Adrenal gland (tissue), 5 donors: ENCODE results near the gene MAPK7.

Source experiments
- POLR2A ChIP-seq, 2 donors: fragments of 450-650 bp; IDR thresholded peaks; one replicate each; pipeline ENCODE4 v1.6.1; 2017; ENCODE audit warnings: antibody characterized with exemption in 2 of 2, mild to moderate bottlenecking in 2 of 2, moderate library complexity in 1 of 2
- TF ChIP-seq, protein P1 (sequence below), 6 experiments: fragments of 450-650 bp in 4 of 6; fragments of 200-600 bp in 2 of 6; sonication (generic) in 1 of 6; IDR thresholded peaks; 1 replicate in 5 of 6; 2 replicates in 1 of 6; pipeline versions ENCODE4 v1.5.1 to v1.8.0; 2016 to 2021; ENCODE audit warnings: antibody characterized with exemption in 6 of 6, mild to moderate bottlenecking in 2 of 6, moderate library complexity in 1 of 6
- donor health status: DM: no; HTN: no; CAD: no.

DNA sequence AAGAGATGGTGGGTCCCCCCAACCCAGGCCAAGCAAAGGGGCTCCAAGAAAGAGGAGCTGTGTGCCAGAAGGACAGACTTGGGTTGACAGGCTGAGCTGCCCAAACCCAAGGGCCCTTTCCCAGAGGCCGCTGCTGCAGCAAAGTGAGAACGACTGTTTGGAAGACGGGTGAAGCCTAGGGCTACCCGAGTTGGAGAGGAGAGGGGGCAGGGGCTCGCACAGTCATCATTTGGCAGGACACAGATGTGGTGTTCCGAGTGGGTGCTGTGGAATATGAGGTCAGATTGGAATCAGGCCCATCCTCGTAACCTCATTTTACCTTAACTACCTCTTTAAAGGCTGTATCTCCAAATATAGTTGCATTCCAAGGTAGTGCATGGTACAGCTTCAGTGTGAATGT is 14.0 kb downstream of the MAPK7 start:
- TF ChIP-seq POLR2A (IDR thresholded peaks at IDR 0.05): no peak
- TF ChIP-seq, protein P1, sequence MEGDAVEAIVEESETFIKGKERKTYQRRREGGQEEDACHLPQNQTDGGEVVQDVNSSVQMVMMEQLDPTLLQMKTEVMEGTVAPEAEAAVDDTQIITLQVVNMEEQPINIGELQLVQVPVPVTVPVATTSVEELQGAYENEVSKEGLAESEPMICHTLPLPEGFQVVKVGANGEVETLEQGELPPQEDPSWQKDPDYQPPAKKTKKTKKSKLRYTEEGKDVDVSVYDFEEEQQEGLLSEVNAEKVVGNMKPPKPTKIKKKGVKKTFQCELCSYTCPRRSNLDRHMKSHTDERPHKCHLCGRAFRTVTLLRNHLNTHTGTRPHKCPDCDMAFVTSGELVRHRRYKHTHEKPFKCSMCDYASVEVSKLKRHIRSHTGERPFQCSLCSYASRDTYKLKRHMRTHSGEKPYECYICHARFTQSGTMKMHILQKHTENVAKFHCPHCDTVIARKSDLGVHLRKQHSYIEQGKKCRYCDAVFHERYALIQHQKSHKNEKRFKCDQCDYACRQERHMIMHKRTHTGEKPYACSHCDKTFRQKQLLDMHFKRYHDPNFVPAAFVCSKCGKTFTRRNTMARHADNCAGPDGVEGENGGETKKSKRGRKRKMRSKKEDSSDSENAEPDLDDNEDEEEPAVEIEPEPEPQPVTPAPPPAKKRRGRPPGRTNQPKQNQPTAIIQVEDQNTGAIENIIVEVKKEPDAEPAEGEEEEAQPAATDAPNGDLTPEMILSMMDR (IDR thresholded peaks at IDR 0.05): no peak
